H1 (cell line): ENCODE measurements around the gene ETS1. TPM values are rescaled to one million over a fixed set of nuclear protein-coding genes. Genes with fewer than 3 reads are reported as not detected.

Experiments
- CTCF ChIA-PET: fragments of 300-600 bp; sonication (Branson Sonifier 250); formaldehyde crosslinking; loops from one replicate; lab custom pipeline; 2021; ENCODE audit not compliant: partially characterized antibody; lab: Charles Lee
- POLR2A ChIA-PET: fragments of 300-600 bp; sonication (Branson Sonifier 250); formaldehyde crosslinking; loops from one replicate; lab custom pipeline; 2021; ENCODE audit warnings: inconsistent platforms; ENCODE audit not compliant: partially characterized antibody; lab: Charles Lee
- DNase-seq, 2 experiments: peaks; one replicate each; pipeline versions ENCODE4 v3.0.0 to v3.0.0-alpha.2; 2010 to 2022; ENCODE audit warnings: low spot score in 2 of 2, low read depth in 1 of 2, mixed read lengths in 1 of 2
- FAIRE-seq: peaks from 2 replicates; lab custom pipeline; 2011; peaks lifted over from hg19 to GRCh38; lab: Jason Lieb, UNC
- H2AFZ ChIP-seq: 2 replicates; pipeline ENCODE4 v1.8.1; 2012; ENCODE audit warnings: low read length, inconsistent platforms
- H2AK5ac ChIP-seq: 2 replicates; pipeline ENCODE4 v1.6.1; 2013; ENCODE audit warnings: low read depth, low read length
- H2BK120ac ChIP-seq: replicated peaks from 2 replicates; pipeline ENCODE3; 2013; ENCODE audit warnings: low read depth, low read length, inconsistent platforms
- H2BK12ac ChIP-seq: 2 replicates; pipeline ENCODE4 v1.6.1; 2013; ENCODE audit warnings: low read depth, low read length
- H2BK15ac ChIP-seq: 2 replicates; pipeline ENCODE4 v1.6.1; 2013; ENCODE audit warnings: low read length
- H2BK20ac ChIP-seq: 2 replicates; pipeline ENCODE4 v1.6.1; 2013; ENCODE audit warnings: low read length
- H2BK5ac ChIP-seq: 2 replicates; pipeline ENCODE4 v1.6.1; 2013; ENCODE audit warnings: low read depth, low read length
- H3K14ac ChIP-seq: 2 replicates; pipeline ENCODE4 v1.6.1; 2013; ENCODE audit warnings: inconsistent platforms; ENCODE audit not compliant: insufficient read length
- H3K18ac ChIP-seq: 2 replicates; pipeline ENCODE4 v1.6.1; 2013; ENCODE audit warnings: low read length; ENCODE audit errors: extremely low read depth
- H3K23ac ChIP-seq: 2 replicates; pipeline ENCODE4 v1.6.1; 2013; ENCODE audit warnings: inconsistent platforms; ENCODE audit not compliant: insufficient read length
- H3K23me2 ChIP-seq: 2 replicates; pipeline ENCODE4 v1.6.1; 2013; ENCODE audit warnings: low read depth, low read length
- H3K27ac ChIP-seq: 2 replicates; pipeline ENCODE4 v1.6.1; 2011; ENCODE audit warnings: low read depth, low read length, inconsistent platforms
- H3K27me3 ChIP-seq, 4 experiments: replicated peaks in 1 of 4; 1 replicate in 1 of 4; 2 replicates in 3 of 4; pipeline versions ENCODE4 v1.6.1 to v1.8.1; 2011 to 2013; ENCODE audit warnings: low read length in 3 of 4, mild to moderate bottlenecking in 3 of 4, inconsistent platforms in 2 of 4, mixed read lengths in 2 of 4, moderate library complexity in 1 of 4; ENCODE audit not compliant: control insufficient read depth in 3 of 4, insufficient read depth in 3 of 4; ENCODE audit errors: extremely low read depth in 1 of 4
- H3K36me3 ChIP-seq, 4 experiments: 2 replicates each; pipeline versions ENCODE4 v1.6.1 to v1.8.1; 2011 to 2013; ENCODE audit warnings: mild to moderate bottlenecking in 4 of 4, low read length in 3 of 4, moderate library complexity in 2 of 4, control low read depth in 1 of 4, inconsistent platforms in 1 of 4; ENCODE audit not compliant: insufficient read depth in 4 of 4, control insufficient read depth in 2 of 4
- H3K4ac ChIP-seq: replicated peaks from 2 replicates; pipeline ENCODE3; 2013; ENCODE audit warnings: low read length, low read depth, mixed read lengths, inconsistent platforms; ENCODE audit not compliant: insufficient read length
- H3K4me1 ChIP-seq, 4 experiments: replicated peaks in 1 of 4; 1 replicate in 1 of 4; 2 replicates in 3 of 4; pipeline versions ENCODE4 v1.6.1 to v1.8.1; 2011 to 2013; ENCODE audit warnings: low read length in 3 of 4, inconsistent platforms in 2 of 4, mixed read lengths in 1 of 4; ENCODE audit not compliant: insufficient read depth in 4 of 4, control insufficient read depth in 3 of 4
- H3K4me2 ChIP-seq, 2 experiments: 2 replicates each; pipeline versions ENCODE4 v1.6.1 to v1.8.1; 2011 to 2013; ENCODE audit warnings: low read depth in 2 of 2, low read length in 2 of 2, control low read depth in 1 of 2, inconsistent platforms in 1 of 2, mild to moderate bottlenecking in 1 of 2; ENCODE audit not compliant: insufficient read depth in 1 of 2
- H3K4me3 ChIP-seq, 4 experiments: fragments of 200-600, 300-600 bp in 1 of 4; sonication (generic), shearing (Covaris generic), sonication (Bioruptor Twin) in 1 of 4; 2 replicates each; pipeline versions ENCODE4 v1.5.1 to v1.8.1; 2011 to 2016; ENCODE audit warnings: low read length in 4 of 4, low read depth in 3 of 4, control low read depth in 2 of 4, inconsistent platforms in 2 of 4, mild to moderate bottlenecking in 2 of 4, mixed read lengths in 1 of 4, moderate library complexity in 1 of 4; ENCODE audit not compliant: insufficient read depth in 2 of 4; ENCODE audit errors: extremely low read depth in 1 of 4
- H3K56ac ChIP-seq: replicated peaks from 2 replicates; pipeline ENCODE3; 2013; ENCODE audit warnings: low read depth, mild to moderate bottlenecking, mixed read lengths, low read length, inconsistent platforms; ENCODE audit not compliant: insufficient read length
- H3K79me1 ChIP-seq: 2 replicates; pipeline ENCODE4 v1.6.1; 2013; ENCODE audit warnings: low read depth, low read length, control low read depth
- H3K79me2 ChIP-seq, 2 experiments: 2 replicates each; pipeline versions ENCODE4 v1.6.1 to v1.8.1; 2012 to 2013; ENCODE audit warnings: low read length in 2 of 2, mild to moderate bottlenecking in 2 of 2, inconsistent platforms in 1 of 2; ENCODE audit not compliant: insufficient read depth in 2 of 2, control insufficient read depth in 1 of 2
- H3K9ac ChIP-seq, 4 experiments: replicated peaks in 1 of 4; 1 replicate in 1 of 4; 2 replicates in 3 of 4; pipeline versions ENCODE4 v1.6.1 to v1.8.1; 2011 to 2013; ENCODE audit warnings: low read depth in 3 of 4, low read length in 3 of 4, control low read depth in 2 of 4, mild to moderate bottlenecking in 2 of 4, moderate library complexity in 2 of 4, inconsistent platforms in 1 of 4; ENCODE audit errors: extremely low read depth in 1 of 4
- H3K9me3 ChIP-seq, 2 experiments: 2 replicates each; pipeline versions ENCODE4 v1.6.1 to v1.8.1; 2012 to 2013; ENCODE audit warnings: mild to moderate bottlenecking in 2 of 2, moderate library complexity in 2 of 2, control low read depth in 1 of 2, inconsistent platforms in 1 of 2, low read depth in 1 of 2, low read length in 1 of 2, mixed read lengths in 1 of 2; ENCODE audit not compliant: insufficient read depth in 2 of 2
- H4K20me1 ChIP-seq, 2 experiments: replicated peaks in 1 of 2; 2 replicates each; pipeline versions ENCODE3 to v1.8.1; 2011 to 2013; ENCODE audit warnings: inconsistent platforms in 2 of 2, low read length in 2 of 2, mild to moderate bottlenecking in 1 of 2; ENCODE audit not compliant: insufficient read depth in 2 of 2, control insufficient read depth in 1 of 2
- H4K5ac ChIP-seq: 2 replicates; pipeline ENCODE4 v1.6.1; 2013; ENCODE audit warnings: low read length, low read depth, mixed read lengths, inconsistent platforms; ENCODE audit not compliant: insufficient read length
- H4K8ac ChIP-seq: 2 replicates; pipeline ENCODE4 v1.8.0; 2013; ENCODE audit warnings: mild to moderate bottlenecking, moderate library complexity, low read length, inconsistent platforms; ENCODE audit not compliant: insufficient read depth; ENCODE audit errors: extremely low read depth
- H4K91ac ChIP-seq: replicated peaks from 2 replicates; pipeline ENCODE3; 2013; ENCODE audit warnings: low read length, mixed read lengths, inconsistent platforms; ENCODE audit not compliant: insufficient read length
- CBX8 ChIP-seq: fragments of 300-800, 300-1000 bp; sonication (generic); IDR thresholded peaks from 2 replicates; pipeline ENCODE4 v1.7.1; 2016; ENCODE audit warnings: low read depth, low read length, borderline replicate concordance
- WGBS, 2 experiments: shearing (Covaris generic) in 1 of 2; methylation state at CpG; one replicate each; pipeline versions ENCODE4 v1.1.6 to v1.1.7; 2013 to 2015; ENCODE audit warnings: low lambda C conversion rate in 2 of 2, mixed read lengths in 2 of 2, inconsistent platforms in 1 of 2, low coverage in 1 of 2, missing lambda C conversion rate in 1 of 2; ENCODE audit not compliant: insufficient replicate concordance in 2 of 2, insufficient coverage in 1 of 2, insufficient read length in 1 of 2; ENCODE audit errors: extremely low coverage in 1 of 2, missing lambda C conversion rate in 1 of 2; 5-methylcytosine and 5-hydroxymethylcytosine counted together
- polyA plus RNA-seq, 7 experiments: library from polyadenylated mRNA; depleted of rRNA in 3 of 7; stranded (reverse) in 5 of 7; unstranded in 2 of 7; fragments of >200 nt in 5 of 7; fragments of 200-250 nt in 2 of 7; gene quantifications; 1 replicate in 5 of 7; 2 replicates in 1 of 7; 4 replicates in 1 of 7; pipeline versions ENCODE4 v1.2.1 to v1.2.3, GENCODE V29; 2011 to 2013; ENCODE audit warnings: missing spikeins in 2 of 7, mixed read lengths in 2 of 7
- total RNA-seq: library from RNA; stranded (reverse); fragmentation: NEBNext Ultra II Directional; extraction: Animal tissue kit (Norgen Biotek cat#: 25700); gene quantifications from 2 replicates; pipeline ENCODE4 v1.2.1, GENCODE V29; 2021

Gene ETS1
- total and polyA plus RNA-seq, 2 of the 8 experiments (the other 6 are each of a cell fraction or from before 2014, with no cell fraction given) = 10.0 to 35.3 TPM

GRCh38 chr11:128420951-128421350 lies 166.4 kb downstream of the ETS1 start:
- Histone ChIP-seq H3K27me3 (no peaks in the 10 kb centered on the region), H2AFZ (no peak overlapping the region), H3K4me1 (0 out of 7 replicates have a peak, but pooled peaks cover 0 to 2% (median 0%) of the 10 kb centered on the region in 4 experiments), H3K56ac (no peak overlapping the region), H3K23me2 (no peaks in the 10 kb centered on the region), H3K27ac (no peak overlapping the region), H4K91ac (no peak overlapping the region), H3K9ac (no peak overlapping the region), H3K79me1 (no peaks in the 10 kb centered on the region), H4K8ac (no peak overlapping the region), H3K4me3 (no peak overlapping the region), H3K23ac (no peak overlapping the region), H3K79me2 (no peaks in the 10 kb centered on the region), H3K9me3 (no peaks in the 10 kb centered on the region), H4K20me1 (no peaks in the 10 kb centered on the region), H2BK15ac (no peak overlapping the region), H2BK5ac (no peak overlapping the region), H3K14ac (no peak overlapping the region), H3K18ac (no peak overlapping the region), H3K4me2 (no peak overlapping the region), H2BK120ac (no peak overlapping the region), H2AK5ac (no peak overlapping the region), H4K5ac (no peak overlapping the region), H2BK20ac (no peak overlapping the region), H3K4ac (no peak overlapping the region), H2BK12ac (no peak overlapping the region), H3K36me3 (no peaks in the 10 kb centered on the region)
- no peak for DNase-seq
- WGBS, 2 experiments = 86% methylated on average over 4 of the region's 4 CpGs; no CpG with 5 or more reads in 1 of the 2 experiments
- ChIA-PET POLR2A (no interaction called here), CTCF (interaction anchor here (0.9 to 3.2 kb wide), 3 partner anchors 15 to 211 kb away, joined by 3 to 20 read pairs (median 3); no protein-coding TSS in a partner anchor)
- no peak for TF ChIP-seq CBX8
- no peak for FAIRE-seq
